ENCODE data around the gene C2.

DNA sequence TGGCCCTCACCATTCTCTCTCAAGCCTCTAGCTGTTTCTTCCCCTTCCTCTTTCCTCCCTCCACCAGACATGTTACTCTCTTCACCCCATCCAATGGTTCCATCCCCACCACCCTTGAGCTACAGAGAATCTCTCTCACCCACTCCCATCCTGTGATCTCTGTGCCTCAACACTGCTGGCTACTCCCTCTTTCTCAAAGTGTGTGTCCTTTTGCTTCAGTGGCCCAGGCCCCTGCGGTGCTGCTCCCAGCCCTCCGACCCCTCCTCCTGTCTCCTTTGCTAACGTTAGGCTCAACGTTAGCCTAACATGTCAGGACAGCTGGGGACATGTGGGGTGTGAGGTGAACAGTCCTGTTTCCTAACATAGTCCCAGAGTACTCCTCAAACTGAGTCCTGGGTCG is 25.4 kb downstream of the C2 start:
- TF ChIP-seq, protein P1, sequence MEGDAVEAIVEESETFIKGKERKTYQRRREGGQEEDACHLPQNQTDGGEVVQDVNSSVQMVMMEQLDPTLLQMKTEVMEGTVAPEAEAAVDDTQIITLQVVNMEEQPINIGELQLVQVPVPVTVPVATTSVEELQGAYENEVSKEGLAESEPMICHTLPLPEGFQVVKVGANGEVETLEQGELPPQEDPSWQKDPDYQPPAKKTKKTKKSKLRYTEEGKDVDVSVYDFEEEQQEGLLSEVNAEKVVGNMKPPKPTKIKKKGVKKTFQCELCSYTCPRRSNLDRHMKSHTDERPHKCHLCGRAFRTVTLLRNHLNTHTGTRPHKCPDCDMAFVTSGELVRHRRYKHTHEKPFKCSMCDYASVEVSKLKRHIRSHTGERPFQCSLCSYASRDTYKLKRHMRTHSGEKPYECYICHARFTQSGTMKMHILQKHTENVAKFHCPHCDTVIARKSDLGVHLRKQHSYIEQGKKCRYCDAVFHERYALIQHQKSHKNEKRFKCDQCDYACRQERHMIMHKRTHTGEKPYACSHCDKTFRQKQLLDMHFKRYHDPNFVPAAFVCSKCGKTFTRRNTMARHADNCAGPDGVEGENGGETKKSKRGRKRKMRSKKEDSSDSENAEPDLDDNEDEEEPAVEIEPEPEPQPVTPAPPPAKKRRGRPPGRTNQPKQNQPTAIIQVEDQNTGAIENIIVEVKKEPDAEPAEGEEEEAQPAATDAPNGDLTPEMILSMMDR (IDR thresholded peaks at IDR 0.05), result no peak
- no peak for TF ChIP-seq POLR2A (IDR thresholded peaks at IDR 0.05)
